K562 (cell line): ENCODE measurements around the gene CENPN. TPM values are rescaled to one million over a fixed set of nuclear protein-coding genes. Genes with fewer than 3 reads are reported as not detected.

Source experiments
- BHLHE40 ChIP-seq: IDR thresholded peaks from 2 replicates; pipeline ENCODE4 v1.6.1; 2011; ENCODE audit warnings: low read length, improper control_type of control experiment
- ELF4 ChIP-seq: fragments of 450-650 bp; formaldehyde crosslinking; IDR thresholded peaks from 2 replicates; pipeline ENCODE4 v1.4.0; 2022; ENCODE audit warnings: missing genetic modification characterization
- GMEB1 ChIP-seq: fragments of 250-450 bp; sonication (Bioruptor Pico); IDR thresholded peaks from 2 replicates; pipeline ENCODE4 v1.4.0; 2020; ENCODE audit warnings: mild to moderate bottlenecking
- JUN ChIP-seq, 2 experiments: sonication (generic) in 1 of 2; formaldehyde crosslinking in 1 of 2; IDR thresholded peaks; 2 replicates each; pipeline versions ENCODE4 v1.6.1 to v1.8.0; 2012 to 2022; ENCODE audit warnings: borderline replicate concordance in 2 of 2, mild to moderate bottlenecking in 2 of 2, improper control_type of control experiment in 1 of 2, low read depth in 1 of 2, low read length in 1 of 2, missing genetic modification reagents in 1 of 2
- L3MBTL2 ChIP-seq: fragments of 450-650 bp; IDR thresholded peaks from 2 replicates; pipeline ENCODE4 v1.6.1; 2016; ENCODE audit warnings: mild to moderate bottlenecking, moderate library complexity
- NFRKB ChIP-seq: fragments of 450-650 bp; IDR thresholded peaks from 2 replicates; pipeline ENCODE4 v1.6.1; 2016; ENCODE audit warnings: low read depth
- PTBP1 ChIP-seq: fragments of 200-400 bp; formaldehyde crosslinking; IDR thresholded peaks from 2 replicates; pipeline ENCODE4 v1.6.1; 2017; ENCODE audit warnings: low read depth, low read length
- RBM17 ChIP-seq: fragments of 200-400 bp; formaldehyde crosslinking; IDR thresholded peaks from 2 replicates; pipeline ENCODE4 v1.6.1; 2017; ENCODE audit warnings: low read depth, mild to moderate bottlenecking, low read length, borderline replicate concordance
- SMC3 ChIP-seq: conservative IDR thresholded peaks from 2 replicates; pipeline ENCODE4 v1.6.1; 2011; ENCODE audit warnings: low read depth, low read length, improper control_type of control experiment; ENCODE audit not compliant: insufficient read depth
- ZNF124 ChIP-seq: sonication (generic); formaldehyde crosslinking; IDR thresholded peaks from 2 replicates; pipeline ENCODE4 v1.8.1; 2022; ENCODE audit warnings: missing genetic modification reagents
- ZNF140 ChIP-seq: fragments of 250-450 bp; sonication (Bioruptor Pico); IDR thresholded peaks from 2 replicates; pipeline ENCODE4 v1.8.0; 2021; ENCODE audit warnings: moderate library complexity, mild to moderate bottlenecking, inconsistent platforms
- ZNF431 ChIP-seq: sonication (generic); formaldehyde crosslinking; IDR thresholded peaks from 2 replicates; pipeline ENCODE4 v1.8.0; 2022; ENCODE audit warnings: mild to moderate bottlenecking, missing genetic modification reagents
- ZZZ3 ChIP-seq: fragments of 450-650 bp; IDR thresholded peaks from 2 replicates; pipeline ENCODE4 v1.6.1; 2016; ENCODE audit warnings: antibody characterized with exemption, mild to moderate bottlenecking, moderate library complexity
- polyA plus RNA-seq, 8 experiments: library from polyadenylated mRNA; depleted of rRNA in 4 of 8; stranded (reverse) in 5 of 8; unstranded in 3 of 8; fragments of >200 nt; fragmentation: Nextera tagmentation in 2 of 8; fragmentation: Illumina TruSeq in 1 of 8; extraction: Ambion mirVana in 2 of 8; extraction: Trizol in 1 of 8; gene quantifications; 2 replicates each; pipeline versions ENCODE4 v1.2.1 to v1.2.3, GENCODE V29; 2011 to 2014; ENCODE audit warnings: inconsistent platforms in 1 of 8, missing spikeins in 1 of 8
- total RNA-seq, 7 experiments: library from RNA; depleted of rRNA in 6 of 7; stranded (reverse); fragments of >200 nt in 6 of 7; fragmentation: Illumina TruSeq in 2 of 7; extraction: Trizol in 2 of 7; gene quantifications; 2 replicates each; pipeline versions ENCODE4 v1.2.1 to v1.2.3, GENCODE V29; 2011 to 2021; ENCODE audit warnings: low replicate concordance in 1 of 7
- TF ChIP-seq, protein P1 (sequence below): fragments of 250-450 bp; sonication (Bioruptor Pico); IDR thresholded peaks from 2 replicates; pipeline ENCODE4 v1.4.0; 2020; ENCODE audit warnings: mild to moderate bottlenecking, moderate library complexity
- TF ChIP-seq, protein P2 (sequence below): fragments of 450-650 bp; IDR thresholded peaks from 2 replicates; pipeline ENCODE4 v1.6.1; 2016; ENCODE audit warnings: low read depth

The CENPN gene
- total and polyA plus RNA-seq, 9 of the 15 experiments (the other 6 are each of a cell fraction or from before 2014, with no cell fraction given), result 92.3 to 384 (median 140) TPM

GRCh38 chr16:81077076-81077940 is 70.3 kb downstream of the CENPN start, which contains the start of gene C16orf46 (continued):
- TF ChIP-seq GMEB1 (peak; percentile 56; the same call in 1 of the 2 replicates), PTBP1 (no peak), L3MBTL2 (peak; percentile 72), ELF4 (CRISPR knock-in tag) (no peak), JUN (IDR thresholded peaks at IDR 0.05; ENCODE audit: borderline replicate concordance, low read depth, low read length) (no peak), JUN (CRISPR knock-in tag; IDR thresholded peaks at IDR 0.05; ENCODE audit: borderline replicate concordance) (peak; percentile 89; the same call in 1 of the 2 replicates), ZNF124 (no peak), SMC3 (no peak), ZNF431 (CRISPR knock-in tag) (no peak; the same call in 1 of the 2 replicates), RBM17 (no peak), ZZZ3 (no peak), BHLHE40 (peak; percentile 29; the same call in 1 of the 2 replicates), ZNF140 (CRISPR knock-in tag) (no peak), NFRKB (peak; percentile 49; the same call in 1 of the 2 replicates)
- TF ChIP-seq, protein P1, sequence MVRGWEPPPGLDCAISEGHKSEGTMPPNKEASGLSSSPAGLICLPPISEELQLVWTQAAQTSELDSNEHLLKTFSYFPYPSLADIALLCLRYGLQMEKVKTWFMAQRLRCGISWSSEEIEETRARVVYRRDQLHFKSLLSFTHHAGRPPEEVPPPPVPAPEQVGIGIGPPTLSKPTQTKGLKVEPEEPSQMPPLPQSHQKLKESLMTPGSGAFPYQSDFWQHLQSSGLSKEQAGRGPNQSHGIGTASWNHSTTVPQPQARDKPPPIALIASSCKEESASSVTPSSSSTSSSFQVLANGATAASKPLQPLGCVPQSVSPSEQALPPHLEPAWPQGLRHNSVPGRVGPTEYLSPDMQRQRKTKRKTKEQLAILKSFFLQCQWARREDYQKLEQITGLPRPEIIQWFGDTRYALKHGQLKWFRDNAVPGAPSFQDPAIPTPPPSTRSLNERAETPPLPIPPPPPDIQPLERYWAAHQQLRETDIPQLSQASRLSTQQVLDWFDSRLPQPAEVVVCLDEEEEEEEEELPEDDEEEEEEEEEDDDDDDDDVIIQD (CRISPR knock-in tag), result no peak
- TF ChIP-seq, protein P2, sequence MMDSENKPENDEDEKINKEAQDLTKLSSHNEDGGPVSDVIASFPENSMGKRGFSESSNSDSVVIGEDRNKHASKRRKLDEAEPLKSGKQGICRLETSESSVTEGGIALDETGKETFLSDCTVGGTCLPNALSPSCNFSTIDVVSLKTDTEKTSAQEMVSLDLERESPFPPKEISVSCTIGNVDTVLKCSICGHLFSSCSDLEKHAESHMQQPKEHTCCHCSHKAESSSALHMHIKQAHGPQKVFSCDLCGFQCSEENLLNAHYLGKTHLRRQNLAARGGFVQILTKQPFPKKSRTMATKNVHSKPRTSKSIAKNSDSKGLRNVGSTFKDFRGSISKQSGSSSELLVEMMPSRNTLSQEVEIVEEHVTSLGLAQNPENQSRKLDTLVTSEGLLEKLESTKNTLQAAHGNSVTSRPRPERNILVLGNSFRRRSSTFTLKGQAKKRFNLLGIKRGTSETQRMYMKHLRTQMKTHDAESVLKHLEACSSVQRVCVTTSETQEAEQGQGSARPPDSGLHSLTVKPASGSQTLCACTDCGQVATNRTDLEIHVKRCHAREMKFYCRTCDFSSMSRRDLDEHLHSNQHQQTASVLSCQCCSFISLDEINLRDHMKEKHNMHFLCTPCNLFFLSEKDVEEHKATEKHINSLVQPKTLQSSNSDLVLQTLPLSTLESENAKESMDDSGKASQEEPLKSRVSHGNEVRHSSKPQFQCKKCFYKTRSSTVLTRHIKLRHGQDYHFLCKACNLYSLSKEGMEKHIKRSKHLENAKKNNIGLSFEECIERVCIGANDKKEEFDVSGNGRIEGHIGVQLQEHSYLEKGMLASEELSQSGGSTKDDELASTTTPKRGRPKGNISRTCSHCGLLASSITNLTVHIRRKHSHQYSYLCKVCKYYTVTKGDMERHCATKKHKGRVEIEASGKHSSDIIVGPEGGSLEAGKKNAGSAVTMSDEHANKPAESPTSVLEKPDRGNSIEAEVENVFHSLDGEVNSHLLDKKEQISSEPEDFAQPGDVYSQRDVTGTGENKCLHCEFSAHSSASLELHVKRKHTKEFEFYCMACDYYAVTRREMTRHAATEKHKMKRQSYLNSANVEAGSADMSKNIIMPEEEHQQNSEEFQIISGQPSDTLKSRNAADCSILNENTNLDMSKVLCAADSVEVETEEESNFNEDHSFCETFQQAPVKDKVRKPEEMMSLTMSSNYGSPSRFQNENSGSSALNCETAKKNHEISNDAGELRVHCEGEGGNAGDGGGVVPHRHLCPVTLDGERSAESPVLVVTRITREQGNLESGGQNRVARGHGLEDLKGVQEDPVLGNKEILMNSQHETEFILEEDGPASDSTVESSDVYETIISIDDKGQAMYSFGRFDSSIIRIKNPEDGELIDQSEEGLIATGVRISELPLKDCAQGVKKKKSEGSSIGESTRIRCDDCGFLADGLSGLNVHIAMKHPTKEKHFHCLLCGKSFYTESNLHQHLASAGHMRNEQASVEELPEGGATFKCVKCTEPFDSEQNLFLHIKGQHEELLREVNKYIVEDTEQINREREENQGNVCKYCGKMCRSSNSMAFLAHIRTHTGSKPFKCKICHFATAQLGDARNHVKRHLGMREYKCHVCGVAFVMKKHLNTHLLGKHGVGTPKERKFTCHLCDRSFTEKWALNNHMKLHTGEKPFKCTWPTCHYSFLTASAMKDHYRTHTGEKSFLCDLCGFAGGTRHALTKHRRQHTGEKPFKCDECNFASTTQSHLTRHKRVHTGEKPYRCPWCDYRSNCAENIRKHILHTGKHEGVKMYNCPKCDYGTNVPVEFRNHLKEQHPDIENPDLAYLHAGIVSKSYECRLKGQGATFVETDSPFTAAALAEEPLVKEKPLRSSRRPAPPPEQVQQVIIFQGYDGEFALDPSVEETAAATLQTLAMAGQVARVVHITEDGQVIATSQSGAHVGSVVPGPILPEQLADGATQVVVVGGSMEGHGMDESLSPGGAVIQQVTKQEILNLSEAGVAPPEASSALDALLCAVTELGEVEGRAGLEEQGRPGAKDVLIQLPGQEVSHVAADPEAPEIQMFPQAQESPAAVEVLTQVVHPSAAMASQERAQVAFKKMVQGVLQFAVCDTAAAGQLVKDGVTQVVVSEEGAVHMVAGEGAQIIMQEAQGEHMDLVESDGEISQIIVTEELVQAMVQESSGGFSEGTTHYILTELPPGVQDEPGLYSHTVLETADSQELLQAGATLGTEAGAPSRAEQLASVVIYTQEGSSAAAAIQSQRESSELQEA, result no peak
